GM18868 (cell line): ENCODE results near the gene PPFIBP1.
"Not testable (repeated sequence)": the region's sequence is repeated elsewhere in the genome, so short reads cannot be mapped to it uniquely, and the experiment has no call there.

Experiments
- ATAC-seq: cut with Tn5 transposase; IDR thresholded peaks from one replicate; pipeline ENCODE4 v1.9.1; 2021; ENCODE audit warnings: mild to moderate bottlenecking, moderate library complexity; ENCODE audit not compliant: unreplicated experiment

PPFIBP1 gene

DNA sequence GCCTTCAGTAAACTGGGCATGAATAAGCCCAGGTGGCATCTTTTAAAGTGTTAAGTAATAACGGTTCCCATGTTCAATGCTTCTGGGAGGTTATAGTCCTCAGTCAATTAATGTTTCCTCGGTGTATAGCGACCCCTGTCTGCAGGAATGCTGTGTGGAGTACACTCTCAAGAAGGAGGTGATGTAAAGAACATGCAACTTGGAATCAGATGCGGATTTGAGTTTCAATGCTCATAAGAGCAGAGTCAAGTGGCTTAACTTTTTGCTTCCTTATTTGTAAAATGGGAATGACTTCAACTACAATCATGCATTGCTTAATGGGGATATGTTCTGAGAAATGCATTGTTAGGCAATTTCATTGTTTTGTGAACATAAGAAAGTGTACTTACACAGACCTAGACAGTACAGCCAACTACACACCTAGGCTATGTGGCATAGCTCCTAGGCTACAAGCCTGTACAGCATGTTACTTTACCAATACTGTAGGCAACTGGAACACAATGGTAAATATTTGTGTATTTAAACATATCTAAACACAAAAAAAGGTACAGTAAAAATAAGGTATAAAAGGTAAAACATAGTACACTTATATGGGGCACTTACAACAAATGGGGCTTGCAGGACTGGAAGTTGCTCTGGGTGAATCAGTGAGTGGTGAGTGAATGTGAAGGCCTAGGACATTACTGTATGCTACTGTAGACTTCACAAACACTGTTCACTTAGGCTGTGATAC is 179.9 kb downstream of the PPFIBP1 start:
- ATAC-seq: peak; percentile 96

DNA sequence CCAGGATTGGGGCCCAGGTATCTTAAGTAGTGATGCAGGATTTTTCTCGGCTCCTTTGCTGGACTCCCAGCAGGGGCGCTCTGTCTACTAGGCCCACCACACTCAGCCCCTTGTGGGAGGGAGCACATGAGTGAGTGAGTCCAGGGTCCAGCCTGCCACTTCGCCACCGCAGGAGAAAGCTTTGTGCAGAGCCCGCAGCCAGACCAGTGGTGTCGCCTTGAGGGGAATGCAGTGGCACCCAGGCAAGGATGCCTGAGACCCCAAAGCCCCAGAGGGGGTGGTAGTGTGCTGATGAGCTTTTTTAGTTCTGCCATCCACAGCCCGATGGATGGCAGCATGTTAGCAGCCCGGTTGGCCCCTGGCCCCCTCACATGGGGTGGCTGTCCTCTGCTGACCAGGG is 181.3 kb downstream of the PPFIBP1 start:
- no peak for ATAC-seq

DNA sequence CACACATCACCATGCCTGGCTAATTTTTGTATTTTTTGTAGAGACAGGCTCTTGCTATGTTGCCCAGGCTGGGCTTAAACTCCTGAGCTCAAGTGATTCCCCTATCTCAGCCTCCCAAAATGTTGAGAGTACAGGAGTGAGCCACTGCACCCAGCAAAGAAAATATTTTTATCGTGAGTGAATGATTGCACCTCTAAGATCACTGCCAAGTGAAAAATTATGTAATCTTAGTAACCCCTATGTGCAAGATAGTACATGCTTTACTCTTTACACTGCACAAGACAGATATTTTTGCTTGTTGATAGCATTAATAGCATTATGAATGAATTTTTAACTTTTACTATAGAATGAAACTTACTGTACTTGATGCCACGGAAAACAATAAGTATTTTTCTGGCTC is 183.2 kb downstream of the PPFIBP1 start:
- no peak for ATAC-seq

DNA sequence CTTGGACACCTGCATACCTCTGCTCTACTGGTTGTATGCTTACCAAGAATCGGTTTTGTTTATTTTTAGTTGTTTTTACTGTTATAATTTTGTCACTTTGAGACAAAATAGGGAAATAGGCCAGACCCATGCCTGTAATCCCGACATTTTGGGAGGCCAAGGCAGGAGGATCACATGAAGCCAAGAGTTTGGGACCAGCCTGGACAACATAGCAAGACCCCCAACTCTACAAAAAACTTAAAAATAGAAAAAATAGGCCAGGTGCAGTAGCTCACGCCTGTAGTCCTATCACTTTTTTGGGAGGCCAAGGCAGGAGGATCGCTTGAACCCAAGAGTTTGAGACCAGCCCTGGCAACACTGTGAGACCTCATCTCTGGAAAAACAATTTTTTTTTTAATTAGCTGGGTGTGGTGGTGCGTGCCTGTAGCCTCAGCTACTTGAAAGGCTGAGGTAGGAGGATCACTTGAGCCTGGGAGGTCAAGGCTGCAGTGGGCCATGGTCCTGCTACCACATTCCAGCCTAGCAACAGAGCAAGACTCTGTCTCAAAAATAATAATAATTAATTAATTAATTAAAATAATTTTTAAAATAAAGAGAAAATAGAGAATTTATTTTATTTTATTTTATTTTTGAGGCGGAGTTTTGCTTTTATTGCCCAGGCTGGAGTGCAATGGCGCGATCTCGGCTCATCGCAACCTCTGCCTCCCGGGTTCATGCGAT is 185.4 kb downstream of the PPFIBP1 start:
- ATAC-seq: no peak

DNA sequence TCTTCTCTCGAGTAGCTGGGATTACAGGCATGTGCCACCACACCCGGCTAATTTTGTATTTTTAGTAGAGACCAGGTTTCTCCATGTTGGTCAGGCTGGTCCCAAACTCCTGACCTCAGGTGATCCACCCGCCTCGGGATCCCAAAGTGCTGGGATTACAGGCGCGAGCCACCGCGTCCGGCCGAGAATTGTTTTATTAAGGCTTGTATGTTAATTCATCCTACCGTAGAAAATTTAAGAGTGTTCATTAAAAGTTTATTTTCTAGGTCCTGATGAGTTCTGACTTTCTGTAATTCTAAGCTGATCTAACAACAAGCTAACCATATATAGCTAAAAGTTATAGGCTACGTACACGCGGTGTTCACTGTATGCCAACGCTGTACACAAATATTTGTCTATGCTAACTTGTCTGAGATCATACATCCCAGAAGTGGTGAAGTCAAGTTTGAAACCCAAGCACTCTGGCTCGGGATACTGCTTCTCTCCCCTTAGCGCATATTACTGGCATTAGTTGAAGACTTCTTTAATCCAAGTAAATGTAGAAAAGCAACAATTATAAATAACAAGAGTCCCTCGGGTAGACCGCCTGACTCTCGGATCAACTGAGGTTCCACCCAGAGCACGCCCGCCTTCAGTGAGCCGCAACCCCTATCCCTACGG is 186.1 kb downstream of the PPFIBP1 start:
- peak; percentile 37 for ATAC-seq

DNA sequence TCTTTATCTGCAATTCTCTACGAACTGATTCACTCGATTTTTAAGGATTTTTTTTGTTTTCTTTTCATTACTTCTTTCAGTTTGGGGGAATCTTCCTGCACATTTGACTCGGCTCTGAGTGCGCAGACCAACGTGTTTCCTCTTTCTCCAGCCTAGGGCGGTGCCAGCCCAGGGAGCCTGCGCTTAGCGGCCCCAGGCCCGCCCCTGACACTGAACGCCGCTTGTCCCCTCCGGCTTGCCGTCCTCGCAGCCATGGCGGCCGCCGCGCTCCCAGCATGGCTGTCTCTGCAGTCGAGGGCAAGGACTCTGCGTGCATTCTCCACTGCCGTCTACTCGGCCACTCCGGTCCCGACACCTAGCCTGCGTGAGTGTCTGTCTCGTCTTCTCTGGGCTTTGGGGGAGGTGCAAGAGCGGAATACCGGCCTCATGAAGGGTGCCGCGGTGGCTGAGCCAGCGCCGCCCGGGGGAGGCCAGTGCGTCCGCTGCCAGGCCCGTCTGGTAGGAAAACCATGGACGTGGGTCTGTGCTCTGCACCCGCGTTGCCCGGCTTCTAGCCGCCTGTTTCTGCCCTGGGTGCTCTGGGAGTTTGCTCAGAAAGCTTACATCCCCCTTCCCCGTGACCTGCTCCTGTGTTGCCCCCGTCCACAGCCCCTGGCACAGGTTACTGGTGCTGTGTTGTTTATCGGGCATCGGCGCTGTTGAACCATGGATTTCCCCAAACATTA is 186.7 kb downstream of the PPFIBP1 start, which contains the start of gene MRPS35:
Gene MRPS35 (plus strand): TSS at position 241 of the 725 bp plus-strand sequence. CDS start 12 bp downstream, at position 253.
- ATAC-seq: peak; percentile 97

DNA sequence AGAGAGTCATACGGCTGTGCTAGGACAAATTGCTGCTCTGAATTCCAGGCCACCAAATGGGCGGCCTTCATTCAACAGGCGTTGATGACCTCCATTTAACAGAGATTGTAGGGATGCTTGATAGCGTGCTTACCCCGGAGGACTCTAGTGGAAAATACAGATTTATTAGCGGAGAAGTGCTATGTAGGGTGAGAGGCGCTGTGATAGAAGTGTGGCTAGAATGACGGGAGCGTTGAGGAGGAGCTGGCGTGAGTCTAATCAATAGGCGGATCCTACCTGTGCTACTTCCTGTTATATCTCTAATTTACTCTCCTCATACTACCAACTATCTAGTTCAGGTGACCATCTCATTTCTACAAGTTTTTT is 187.3 kb downstream of the PPFIBP1 start:
- peak; percentile 26 for ATAC-seq

DNA sequence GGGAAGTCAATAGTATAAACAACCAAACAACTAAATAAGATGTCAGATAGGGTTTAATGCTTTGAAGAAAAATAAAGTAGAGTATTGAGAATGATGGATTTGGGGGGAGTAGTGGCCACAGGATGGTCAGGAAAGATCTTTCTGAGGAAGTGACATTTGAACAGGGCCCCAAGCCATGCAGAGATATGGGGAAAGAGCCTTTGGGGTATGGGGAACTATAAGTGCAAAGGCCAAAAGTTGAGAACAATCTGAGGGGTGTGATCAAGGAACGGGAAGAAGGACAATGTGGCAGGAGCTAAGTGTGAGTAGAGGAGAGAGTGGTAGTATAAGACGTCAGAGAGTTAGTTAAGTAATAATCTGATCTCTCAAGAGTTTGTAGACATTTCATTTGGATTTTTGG is 188.0 kb downstream of the PPFIBP1 start:
- no peak for ATAC-seq

DNA sequence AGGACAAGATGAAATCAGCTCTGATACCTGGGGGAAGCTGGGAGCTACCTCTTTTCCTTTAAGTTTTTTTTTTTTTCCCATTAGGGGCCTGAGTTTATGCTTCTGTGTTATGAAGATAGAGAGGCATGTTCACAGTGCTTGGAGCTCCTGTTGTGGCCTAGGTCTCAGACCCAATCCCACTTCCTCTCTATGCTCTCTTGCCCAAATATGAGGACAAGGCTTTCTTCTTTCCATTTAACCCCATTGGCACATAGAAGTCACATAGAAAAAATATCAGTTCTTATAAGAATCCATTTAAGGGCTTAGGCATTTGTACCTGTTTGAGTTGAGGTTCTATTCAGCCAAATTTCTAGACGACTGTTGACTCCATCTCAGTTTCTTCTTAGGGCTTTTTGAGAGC is 199.2 kb downstream of the PPFIBP1 start:
- no peak for ATAC-seq

DNA sequence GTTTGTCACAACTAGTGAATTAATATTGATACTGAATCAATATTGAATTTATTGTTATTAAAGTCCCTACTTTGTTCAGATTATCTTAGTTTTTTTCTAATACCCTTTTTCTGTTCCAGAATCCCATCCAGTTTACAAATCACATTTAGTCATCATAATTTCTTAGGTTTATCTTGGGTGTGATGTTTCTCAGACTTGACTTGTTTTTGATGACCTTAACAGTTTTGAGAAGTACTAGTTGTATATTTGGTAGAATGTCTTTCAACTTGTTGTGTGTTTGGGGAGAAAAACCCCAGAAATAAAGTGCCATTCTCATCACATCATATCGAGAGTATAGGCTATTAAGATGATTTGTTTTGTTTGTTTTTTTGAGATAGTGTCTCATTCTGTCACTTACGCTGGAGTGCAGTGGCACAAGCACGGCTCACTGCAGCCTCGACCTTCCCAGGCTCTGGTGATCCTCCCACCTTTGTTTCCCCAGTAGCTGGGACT is 206.1 kb downstream of the PPFIBP1 start:
- ATAC-seq: no peak

DNA sequence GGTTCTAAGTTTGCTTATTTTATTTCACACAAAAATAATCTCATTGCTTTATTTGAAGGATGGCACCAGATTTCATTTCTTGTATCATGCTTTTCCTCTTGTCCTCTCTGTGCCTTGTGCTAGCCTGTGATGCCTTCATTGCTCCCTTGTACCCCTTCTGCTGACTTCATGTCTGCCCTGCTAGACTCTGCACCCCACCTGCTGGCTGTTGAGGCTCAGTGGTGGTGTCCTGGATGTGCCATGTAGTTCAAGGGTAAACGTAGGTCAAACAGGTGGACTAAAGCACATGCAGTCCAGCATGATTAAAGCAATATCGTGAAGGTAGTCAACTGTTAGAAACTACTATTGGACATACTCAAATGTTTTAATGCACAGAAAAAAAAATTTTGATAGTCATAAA is 208.3 kb downstream of the PPFIBP1 start:
- ATAC-seq: no peak

DNA sequence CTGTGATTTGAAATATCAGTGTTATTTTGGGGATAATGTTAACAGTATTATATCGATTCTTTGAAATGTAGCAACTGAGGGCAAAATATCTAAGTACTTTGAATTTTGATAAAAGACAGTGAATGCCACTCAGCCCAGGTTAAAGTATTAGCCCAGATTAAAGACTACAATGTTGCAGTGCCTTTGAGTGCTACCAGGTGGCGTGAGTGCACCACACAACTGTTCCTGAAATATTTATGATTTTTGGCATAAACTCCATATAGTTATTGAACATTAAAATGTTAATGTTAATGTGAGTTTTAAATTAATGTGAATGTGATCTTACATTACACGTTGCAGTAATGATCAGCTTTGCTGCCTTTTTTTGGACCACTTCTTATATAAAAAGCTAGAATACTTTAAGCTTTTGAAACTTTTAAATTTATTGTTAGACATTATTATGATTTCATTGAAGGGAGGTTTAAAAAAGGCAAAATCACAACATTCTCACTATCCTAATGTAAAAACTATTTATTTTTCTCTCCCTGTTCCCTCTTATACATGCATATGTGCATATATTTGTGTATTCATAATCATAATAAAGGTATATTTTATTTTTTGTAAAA is 209.1 kb downstream of the PPFIBP1 start:
- peak; percentile 84 for ATAC-seq

DNA sequence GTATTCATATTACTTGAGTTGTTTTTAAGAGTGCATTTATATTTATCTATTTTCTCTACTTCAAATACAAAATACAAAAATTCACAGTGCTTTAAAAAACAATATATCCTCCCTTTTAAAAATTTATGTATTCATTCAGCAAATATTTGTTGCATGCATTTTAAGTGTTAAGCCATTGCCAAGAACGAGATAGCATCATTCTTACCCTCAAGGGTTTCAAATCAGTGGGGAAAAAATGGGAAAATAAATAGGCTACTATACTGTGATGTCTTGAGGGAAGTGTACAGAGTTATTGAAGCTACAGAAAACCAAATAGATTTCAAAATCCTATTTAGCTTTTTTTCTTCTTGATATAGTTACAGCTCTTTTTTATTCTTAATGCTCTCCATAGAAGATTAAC is 209.8 kb downstream of the PPFIBP1 start:
- no peak for ATAC-seq

DNA sequence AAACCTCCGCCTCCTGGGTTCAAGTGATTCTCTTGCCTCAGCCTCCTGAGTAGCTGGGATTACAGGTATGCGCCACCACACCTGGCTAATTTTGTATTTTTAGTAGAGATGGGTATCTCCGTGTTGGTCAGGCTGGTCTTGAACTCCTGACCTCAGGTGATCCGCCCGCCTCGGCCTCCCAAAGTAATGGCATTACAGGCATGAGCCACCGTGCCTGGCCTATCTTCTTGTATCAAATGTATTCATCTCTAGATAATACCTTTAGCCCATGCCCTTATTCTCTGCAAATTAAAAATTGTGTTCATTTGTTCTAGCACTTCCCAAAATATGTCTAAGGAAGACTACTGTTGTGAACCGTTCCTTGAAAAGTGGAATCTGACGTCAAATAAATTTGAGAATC is 210.3 kb downstream of the PPFIBP1 start:
- not testable (repeated sequence) for ATAC-seq

DNA sequence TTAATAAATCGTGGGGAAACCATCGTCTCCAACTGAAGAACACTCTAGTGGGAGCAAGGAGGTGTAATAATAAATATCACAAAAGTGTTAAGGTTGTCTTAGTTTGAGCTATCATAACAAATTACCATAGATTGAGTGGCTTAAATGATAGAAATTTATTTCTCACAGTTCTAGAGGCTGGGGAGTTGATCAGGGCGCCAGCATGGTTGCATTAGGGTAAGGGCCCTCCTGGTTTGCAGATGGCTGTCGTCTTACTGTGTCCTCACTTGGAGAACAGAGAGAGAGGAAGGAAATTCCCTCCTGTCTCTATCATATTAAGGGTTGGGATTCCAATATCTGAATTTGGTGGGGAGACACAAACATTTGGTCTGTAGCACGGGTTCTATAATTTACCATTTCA is 219.6 kb downstream of the PPFIBP1 start:
- ATAC-seq: no peak
